ENCODE results near the gene GLYAT.
A peak's percentile ranks its signal among the peaks of the same experiment; 100 is the strongest.
"Not testable (repeated sequence)": the region's sequence is repeated elsewhere in the genome, so short reads cannot be mapped to it uniquely, and the experiment has no call there.

GLYAT gene

DNA sequence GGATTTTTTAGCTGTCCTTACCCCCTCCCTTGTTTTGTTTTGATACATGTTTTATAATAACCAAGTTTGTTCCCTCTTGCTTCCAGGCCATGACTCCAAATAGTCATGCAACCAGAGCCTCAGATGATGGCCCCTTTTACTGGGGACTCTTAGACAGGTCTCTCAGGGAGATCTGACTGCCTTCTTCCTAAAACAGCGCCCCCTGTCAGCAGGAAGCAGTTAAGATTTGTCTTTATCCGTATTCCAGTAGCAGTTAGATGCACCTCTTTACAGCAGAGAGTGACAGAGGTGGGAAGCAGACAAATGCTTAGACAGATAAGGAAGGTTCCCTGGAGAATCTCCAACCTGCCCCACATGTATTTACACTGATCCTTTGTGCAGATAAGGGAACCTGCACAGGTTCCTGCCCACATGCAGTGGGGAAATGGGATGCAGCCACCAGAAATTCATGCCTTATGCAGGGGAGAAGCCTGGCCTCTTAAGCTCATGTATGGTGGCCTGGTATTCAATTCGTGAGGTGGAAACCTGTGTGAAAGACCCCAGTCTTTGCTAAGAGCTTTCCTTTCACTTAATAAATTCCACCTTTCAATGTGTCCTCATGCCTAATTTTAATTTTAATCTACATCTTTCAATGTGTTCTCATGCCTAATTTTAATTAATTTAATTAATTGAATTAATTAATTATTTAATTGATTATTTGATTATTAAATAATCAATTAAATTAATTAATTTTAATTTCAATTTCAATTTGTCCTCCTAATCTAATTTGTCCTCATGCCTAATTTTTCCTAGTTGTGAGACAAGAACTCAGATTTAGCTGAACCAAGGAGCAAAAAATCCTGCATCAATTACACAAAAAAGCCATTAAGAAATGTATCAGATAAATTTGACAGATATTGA, 11.5 kb upstream of the GLYAT start:
- DNase-seq: peak in 1 of 5 experiments; percentile 2

DNA sequence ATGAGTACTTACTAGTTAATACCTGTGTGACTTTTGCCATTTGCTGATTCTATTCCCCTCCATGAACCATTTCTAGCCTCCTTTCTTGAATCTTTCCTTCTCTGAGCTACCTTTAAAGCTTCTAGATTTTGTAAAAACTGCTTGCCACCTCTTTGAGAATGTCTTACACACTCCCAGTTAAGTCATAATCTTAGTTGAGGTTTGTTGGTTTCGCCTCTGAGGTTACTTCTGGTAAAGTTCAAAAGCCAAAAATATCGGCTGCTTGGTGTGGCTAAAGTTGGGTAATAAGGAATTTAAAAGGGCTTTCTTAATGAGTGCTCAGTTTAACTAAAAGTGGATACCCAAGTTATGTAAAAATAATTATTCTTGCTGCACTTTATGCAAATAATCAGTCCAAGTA, 10.4 kb upstream of the GLYAT start:
- DNase-seq: peak in 1 of 5 experiments; percentile 3

- no peak for DNase-seq
Measured at GRCh38 chr11:58741127-58741526, 9.4 kb upstream of the GLYAT start.

DNA sequence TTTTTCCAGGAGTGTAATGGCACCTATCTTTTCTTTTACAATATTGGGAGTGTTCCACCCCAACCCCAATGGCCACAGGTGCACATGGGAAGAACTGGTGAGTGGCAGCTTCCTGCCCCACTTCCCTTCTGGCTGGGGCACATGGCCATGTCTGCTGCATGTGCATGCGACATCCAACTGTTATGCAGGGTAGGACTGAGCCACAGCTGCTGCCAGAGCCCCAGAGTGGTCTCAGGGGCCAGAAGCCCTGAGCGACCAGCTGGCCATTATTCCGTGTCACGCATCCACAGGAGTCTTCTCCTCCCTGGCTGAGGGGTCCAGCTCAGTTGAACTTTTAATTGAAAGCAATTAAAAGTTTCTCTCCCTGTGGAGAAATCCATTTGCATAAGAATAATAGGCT, 8.7 kb upstream of the GLYAT start:
- no peak for DNase-seq

DNA sequence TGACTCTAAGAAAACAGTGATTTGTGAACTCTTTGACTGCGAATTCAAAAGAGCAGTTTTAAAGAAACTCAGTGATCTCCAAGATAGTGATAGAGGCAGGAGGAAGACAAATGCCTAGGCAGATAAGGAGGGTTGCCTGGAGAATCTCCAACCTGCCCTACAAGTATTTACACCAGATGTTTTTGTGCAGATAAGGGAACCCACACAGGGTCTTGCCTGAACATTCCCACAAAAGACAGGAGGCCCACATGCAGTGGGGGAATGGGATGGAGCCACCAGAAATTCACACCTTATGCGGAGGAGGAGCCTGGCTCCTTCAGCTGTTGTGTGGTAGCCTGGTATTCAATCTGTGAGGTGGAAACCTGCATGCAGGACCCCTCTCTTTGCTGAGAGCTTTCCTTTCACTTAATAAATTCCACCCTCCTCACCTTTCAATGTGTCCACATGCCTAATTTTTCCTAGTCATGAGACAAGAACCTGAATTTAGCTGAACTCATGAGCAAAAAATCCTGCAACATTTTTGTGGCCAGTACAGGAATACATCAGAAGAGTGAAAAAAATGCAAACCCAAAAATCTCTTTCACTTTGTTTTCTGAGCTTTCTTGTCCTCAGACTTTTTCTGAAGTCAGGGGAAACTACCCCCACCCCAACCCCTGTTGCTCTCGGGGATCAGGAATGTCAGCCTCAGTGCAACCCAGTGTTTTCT, 8.1 kb upstream of the GLYAT start:
- no peak for DNase-seq

- no peak for DNase-seq
Measured at GRCh38 chr11:58734681-58735490, 3.1 kb upstream of the GLYAT start.

- no peak for DNase-seq
Measured at GRCh38 chr11:58730507-58731089, 1.1 kb downstream of the GLYAT start.

- no peak for DNase-seq
Measured at GRCh38 chr11:58727415-58727797, 4.3 kb downstream of the GLYAT start.

DNA sequence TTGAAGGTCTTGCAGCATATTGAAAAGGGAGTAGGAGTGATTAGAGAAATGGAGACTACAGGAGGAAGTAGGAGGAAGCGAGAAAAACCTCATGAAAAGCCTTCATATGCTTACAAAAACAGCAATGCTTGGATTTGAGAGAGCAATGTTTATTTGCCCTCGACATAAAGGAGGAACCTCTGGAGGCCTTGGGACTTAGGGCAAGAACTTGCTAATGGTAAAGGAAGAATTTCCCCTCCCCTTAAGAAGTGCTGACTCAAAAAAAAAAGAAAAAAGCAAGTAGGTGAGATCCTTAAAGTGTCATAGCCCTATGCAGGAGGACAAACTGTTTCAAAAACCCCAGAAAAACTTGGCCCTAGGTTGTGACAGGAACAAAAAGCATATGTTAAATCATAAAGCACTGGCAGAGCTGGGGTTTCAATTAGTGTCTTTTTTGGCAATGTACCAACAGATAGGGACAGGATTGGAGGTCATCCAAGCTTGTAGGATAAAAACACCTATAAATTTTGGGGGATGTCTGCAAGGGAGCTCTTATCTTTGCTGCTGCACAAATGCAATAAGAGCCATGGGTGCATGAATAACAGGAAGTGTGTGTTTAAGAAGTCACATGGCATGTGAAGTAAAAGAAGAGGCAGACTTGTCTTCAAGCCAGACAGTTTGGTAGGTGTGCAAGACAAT, 4.9 kb downstream of the GLYAT start:
- DNase-seq: peak in 1 of 5 experiments; percentile 1

GRCh38 chr11:58719406-58720117, 12.2 kb downstream of the GLYAT start:
- no peak for DNase-seq

- DNase-seq: no peak
Measured at GRCh38 chr11:58712531-58712930, 19.2 kb downstream of the GLYAT start.

DNA sequence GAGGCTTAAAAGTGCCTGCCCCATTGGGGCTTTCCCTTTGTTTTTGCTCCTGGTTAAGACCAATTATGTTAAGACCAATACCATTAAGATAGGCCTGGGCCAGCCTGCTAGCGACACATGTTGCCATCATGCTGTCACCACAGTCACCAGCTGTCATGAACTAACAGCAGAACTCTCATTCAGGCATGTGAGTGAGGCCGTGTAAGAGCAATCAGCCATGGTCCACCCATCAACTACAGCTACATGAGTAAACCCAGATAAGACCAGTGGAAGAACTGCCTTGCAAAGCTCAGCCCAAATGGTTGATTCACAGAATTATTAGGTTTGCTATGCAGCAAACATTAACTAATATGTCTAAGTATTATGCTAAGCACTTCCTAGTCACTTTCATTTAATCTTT, 19.9 kb downstream of the GLYAT start:
- no peak for DNase-seq

GRCh38 chr11:58707767-58708166, 24.0 kb downstream of the GLYAT start:
- no peak for DNase-seq

DNA sequence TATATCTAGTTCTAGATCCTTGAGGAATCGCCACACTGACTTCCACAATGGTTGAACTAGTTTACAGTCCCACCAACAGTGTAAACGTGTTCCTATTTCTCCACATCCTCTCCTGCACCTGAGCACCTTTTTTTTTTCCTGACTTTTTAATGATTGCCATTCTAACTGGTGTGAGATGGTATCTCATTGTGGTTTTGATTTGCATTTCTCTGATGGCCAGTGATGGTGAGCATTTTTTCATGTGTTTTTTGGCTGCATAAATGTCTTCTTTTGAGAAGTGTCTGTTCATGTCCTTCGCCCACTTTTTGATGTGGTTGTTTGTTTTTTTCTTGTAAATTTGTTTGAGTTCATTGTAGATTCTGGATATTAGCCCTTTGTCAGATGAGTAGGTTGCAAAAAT, 34.9 kb downstream of the GLYAT start:
- DNase-seq: not testable (repeated sequence)

- no peak for DNase-seq
Measured at GRCh38 chr11:58693026-58693425, 38.7 kb downstream of the GLYAT start.

- no peak for DNase-seq
Measured at GRCh38 chr11:58691675-58692074, 40.1 kb downstream of the GLYAT start.

DNA sequence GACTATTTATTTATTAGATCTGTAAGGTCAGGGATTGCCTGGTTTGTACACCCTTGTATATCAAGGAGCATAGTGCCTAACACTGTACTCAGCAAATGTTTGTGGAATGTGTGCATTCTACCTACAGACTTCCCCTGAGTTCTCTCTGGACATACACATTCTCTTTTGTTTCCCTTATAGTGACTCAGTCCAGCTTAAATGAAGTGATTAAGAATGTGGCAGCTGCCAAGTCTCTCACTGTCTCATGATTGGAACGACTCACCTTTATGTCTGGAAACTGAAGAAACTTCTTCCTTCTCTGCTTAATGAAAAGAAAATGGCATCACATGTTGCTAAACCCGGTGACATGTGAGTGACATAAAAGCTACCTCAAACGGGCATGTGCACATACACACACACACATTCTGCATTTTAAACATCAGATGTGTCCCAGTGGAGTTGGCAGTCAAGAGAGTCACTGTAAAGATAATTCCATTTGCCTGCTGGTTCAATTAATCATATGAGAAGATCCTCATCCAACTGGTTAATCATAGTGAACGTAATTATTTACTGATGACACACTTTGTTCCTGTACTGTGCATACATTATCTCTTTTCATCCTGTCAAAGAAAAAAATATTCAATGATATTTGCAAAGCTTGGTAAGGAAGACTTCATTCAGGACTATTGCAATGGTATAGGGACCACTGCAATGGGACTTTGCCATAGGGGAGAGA, 42.8 kb downstream of the GLYAT start:
- no peak for DNase-seq

- peak in 1 of 5 experiments; percentile 9 for DNase-seq
Measured at GRCh38 chr11:58685973-58686722, 45.6 kb downstream of the GLYAT start.

DNA sequence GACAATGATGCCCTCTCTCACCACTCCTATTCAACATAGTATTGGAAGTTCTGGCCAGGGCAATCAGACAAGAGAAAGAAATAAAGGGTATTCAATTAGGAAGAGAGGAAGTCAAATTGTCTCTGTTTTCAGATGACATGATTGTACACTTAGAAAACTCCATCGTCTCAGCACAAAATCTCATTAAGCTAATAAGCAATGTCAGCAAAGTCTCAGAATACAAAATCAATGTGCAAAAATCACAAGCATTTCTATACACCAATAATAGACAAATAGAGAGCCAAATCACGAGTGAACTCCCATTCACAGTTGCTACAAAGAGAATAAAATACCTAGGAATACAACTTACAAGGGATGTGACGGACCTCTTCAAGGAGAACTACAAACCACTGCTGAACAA, 49.1 kb downstream of the GLYAT start:
- DNase-seq: not testable (repeated sequence)

- DNase-seq: not testable (repeated sequence)
Measured at GRCh38 chr11:58677536-58677935, 54.2 kb downstream of the GLYAT start.
